Prostate gland (tissue), 2 donors: ENCODE results near the gene CDT1. TPM values are rescaled to one million over a fixed set of nuclear protein-coding genes. Genes with fewer than 3 reads are reported as not detected.

ENCODE experiments used
- DNase-seq: peaks from one replicate; pipeline ENCODE4 v3.0.0-alpha.2; 2019; ENCODE audit warnings: low spot score
- H3K27ac ChIP-seq, 2 donors: fragments of 200-600 bp; sonication (generic); 2 replicates each; pipeline ENCODE4 v1.5.1; 2017 to 2019
- H3K27me3 ChIP-seq: fragments of 200-600 bp; sonication (generic); replicated peaks from 2 replicates; pipeline ENCODE4 v1.5.1; 2019; ENCODE audit not compliant: insufficient read depth
- H3K36me3 ChIP-seq, 2 donors: fragments of 200-600 bp; sonication (generic); 1 replicate in 1 of 2; 2 replicates in 1 of 2; pipeline versions ENCODE4 v1.5.1 to v1.8.1; 2017 to 2019
- H3K4me1 ChIP-seq: fragments of 200-600 bp; sonication (generic); replicated peaks from 2 replicates; pipeline ENCODE4 v1.5.1; 2019
- H3K4me3 ChIP-seq, 2 donors: fragments of 200-600 bp; sonication (generic); 2 replicates each; pipeline ENCODE4 v1.5.1; 2017 to 2019
- H3K9me3 ChIP-seq: fragments of 200-600 bp; sonication (generic); 2 replicates; pipeline ENCODE4 v1.5.1; 2017
- POLR2A ChIP-seq: fragments of 450-650 bp; IDR thresholded peaks from one replicate; pipeline ENCODE4 v1.6.1; 2016; ENCODE audit warnings: antibody characterized with exemption, mild to moderate bottlenecking
- POLR2AphosphoS5 ChIP-seq: sonication (generic); formaldehyde crosslinking; IDR thresholded peaks from one replicate; pipeline ENCODE4 v1.6.1; 2017; ENCODE audit warnings: antibody characterized with exemption
- WGBS: methylation state at CpG from one replicate; pipeline ENCODE4 v1.1.5; 2018; 5-methylcytosine and 5-hydroxymethylcytosine counted together
- intact Hi-C: fragments of 100-400 bp; cut with DNase I; formaldehyde crosslinking; loops from one replicate; pipeline ENCODE4 v1.14.2; 2022
- total RNA-seq, 2 donors: library from RNA; depleted of rRNA; stranded (reverse); fragments of >200 nt; gene quantifications; one replicate each; pipeline ENCODE4 v1.1.0, GENCODE V29; 2016
- TF ChIP-seq, protein P1 (sequence below), 4 experiments: fragments of 200-600 bp in 2 of 4; fragments of 450-650 bp in 2 of 4; sonication (generic) in 2 of 4; IDR thresholded peaks; 1 replicate in 3 of 4; 2 replicates in 1 of 4; pipeline ENCODE4 v1.5.1; 2016 to 2019; ENCODE audit warnings: antibody characterized with exemption in 4 of 4, mild to moderate bottlenecking in 2 of 4, moderate library complexity in 2 of 4

Gene CDT1
- total RNA-seq, 2 donors from 2014 or later = 4.3 to 7.6 TPM

DNA sequence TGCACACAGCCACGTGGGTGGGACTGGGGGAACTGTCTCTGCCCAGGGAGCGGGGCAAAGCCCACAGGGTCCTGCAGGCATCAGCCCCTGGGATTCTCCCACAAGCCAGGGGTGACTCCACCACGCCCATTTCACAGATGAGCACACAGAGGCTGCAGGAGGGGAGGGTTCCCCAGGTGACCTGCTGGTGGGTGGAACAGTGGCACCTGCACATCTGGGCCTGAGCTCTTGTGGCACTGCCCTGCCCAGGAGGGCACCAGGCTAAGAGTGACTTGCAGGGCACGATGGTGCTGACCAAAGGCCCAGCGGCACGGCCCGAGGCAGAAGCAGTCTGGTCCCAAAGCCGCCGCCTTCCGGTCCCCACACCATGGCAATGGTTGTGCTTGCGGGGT is 42.5 kb upstream of the CDT1 start:
- Histone ChIP-seq H3K27me3 (no peaks in the 10 kb centered on the region), H3K4me3 (no peak overlapping the region), H3K36me3 (no peaks in the 10 kb centered on the region), H3K27ac (peak overlapping the region; percentile 87 to 95), H3K4me1 (peaks cover 61% of the 10 kb centered on the region), H3K9me3 (no peaks in the 10 kb centered on the region)
- 82% methylated on average over 11 of the region's 11 CpGs for WGBS
- DNase-seq = no peak
- TF ChIP-seq, protein P1, sequence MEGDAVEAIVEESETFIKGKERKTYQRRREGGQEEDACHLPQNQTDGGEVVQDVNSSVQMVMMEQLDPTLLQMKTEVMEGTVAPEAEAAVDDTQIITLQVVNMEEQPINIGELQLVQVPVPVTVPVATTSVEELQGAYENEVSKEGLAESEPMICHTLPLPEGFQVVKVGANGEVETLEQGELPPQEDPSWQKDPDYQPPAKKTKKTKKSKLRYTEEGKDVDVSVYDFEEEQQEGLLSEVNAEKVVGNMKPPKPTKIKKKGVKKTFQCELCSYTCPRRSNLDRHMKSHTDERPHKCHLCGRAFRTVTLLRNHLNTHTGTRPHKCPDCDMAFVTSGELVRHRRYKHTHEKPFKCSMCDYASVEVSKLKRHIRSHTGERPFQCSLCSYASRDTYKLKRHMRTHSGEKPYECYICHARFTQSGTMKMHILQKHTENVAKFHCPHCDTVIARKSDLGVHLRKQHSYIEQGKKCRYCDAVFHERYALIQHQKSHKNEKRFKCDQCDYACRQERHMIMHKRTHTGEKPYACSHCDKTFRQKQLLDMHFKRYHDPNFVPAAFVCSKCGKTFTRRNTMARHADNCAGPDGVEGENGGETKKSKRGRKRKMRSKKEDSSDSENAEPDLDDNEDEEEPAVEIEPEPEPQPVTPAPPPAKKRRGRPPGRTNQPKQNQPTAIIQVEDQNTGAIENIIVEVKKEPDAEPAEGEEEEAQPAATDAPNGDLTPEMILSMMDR (IDR thresholded peaks at IDR 0.05) = no peak
- no peak for TF ChIP-seq POLR2AphosphoS5
- TF ChIP-seq POLR2A = no peak
- intact Hi-C loops = no loop called here

DNA sequence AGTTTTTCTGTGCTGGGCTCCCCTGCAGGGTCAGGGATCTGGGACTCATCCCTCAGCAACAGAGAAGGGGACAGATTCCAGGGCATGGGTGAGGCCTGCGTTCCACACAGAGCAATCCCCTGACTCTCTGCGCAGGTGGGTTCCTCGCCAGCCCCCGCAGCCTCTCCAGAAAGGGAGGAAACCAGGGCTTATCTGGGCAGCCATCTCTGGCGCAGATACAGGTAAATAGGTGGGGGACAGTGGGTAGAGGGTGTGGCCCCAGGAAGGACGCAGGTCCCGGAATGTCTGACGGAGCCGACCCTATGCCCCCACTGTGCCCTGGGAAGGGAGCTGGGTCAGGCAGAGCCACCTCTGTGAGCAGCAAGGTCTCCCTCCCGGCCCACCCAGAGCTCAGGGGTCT is 41.8 kb upstream of the CDT1 start:
- Histone ChIP-seq H3K9me3 (no peaks in the 10 kb centered on the region), H3K4me1 (peaks cover 61% of the 10 kb centered on the region), H3K27me3 (no peaks in the 10 kb centered on the region), H3K27ac (peak overlapping the region; percentile 87 to 95), H3K36me3 (no peaks in the 10 kb centered on the region), H3K4me3 (no peak overlapping the region)
- DNase-seq = peak; percentile 43
- TF ChIP-seq POLR2A = no peak
- TF ChIP-seq POLR2AphosphoS5 = peak; percentile 27
- TF ChIP-seq, protein P1 (IDR thresholded peaks at IDR 0.05) = no peak
- 34% methylated on average over 8 of the region's 10 CpGs for WGBS
- intact Hi-C loops = no loop called here

- Histone ChIP-seq H3K27me3 (no peaks in the 10 kb centered on the region), H3K36me3 (no peaks in the 10 kb centered on the region), H3K4me1 (peaks cover 61% of the 10 kb centered on the region), H3K4me3 (no peak overlapping the region), H3K9me3 (no peaks in the 10 kb centered on the region), H3K27ac (peak overlapping the region; percentile 87 to 95)
- no peak for DNase-seq
- TF ChIP-seq, protein P1 (IDR thresholded peaks at IDR 0.05) = no peak
- TF ChIP-seq POLR2AphosphoS5 (no peak), POLR2A (no peak)
- intact Hi-C loops = no loop called here
- 71% methylated on average over 9 of the region's 16 CpGs for WGBS
These were observed 41.2 kb upstream of the CDT1 start for GRCh38 chr16:88762258-88762870.

DNA sequence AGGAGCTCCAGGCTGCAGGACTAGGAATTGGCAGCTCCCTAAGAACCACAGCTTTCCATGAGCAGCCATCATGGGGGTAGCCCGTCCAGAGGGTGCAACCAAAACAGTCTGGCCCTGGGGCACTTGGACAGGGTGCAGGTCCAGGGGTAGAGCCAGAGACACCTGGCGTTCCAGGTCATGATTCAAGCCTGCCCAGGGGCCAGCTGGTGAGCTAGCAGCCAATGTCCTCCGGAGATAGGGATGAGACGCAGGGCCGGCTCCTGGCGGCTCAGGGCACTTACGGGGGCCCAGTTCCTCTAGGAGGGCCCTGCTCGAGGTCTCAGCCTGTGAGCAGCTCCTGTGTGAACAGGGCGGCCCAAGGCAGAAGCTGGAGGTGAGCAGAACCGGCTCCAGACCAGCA is 40.6 kb upstream of the CDT1 start:
- H3K27ac ChIP-seq = peak overlapping the region; percentile 87 to 95
- no peaks in the 10 kb centered on the region for H3K27me3 ChIP-seq
- no peak for DNase-seq
- WGBS = 82% methylated on average over 10 of the region's 10 CpGs
- no peaks in the 10 kb centered on the region for H3K36me3 ChIP-seq
- peaks cover 56% of the 10 kb centered on the region for H3K4me1 ChIP-seq
- H3K4me3 ChIP-seq = no peak overlapping the region
- TF ChIP-seq, protein P1 (IDR thresholded peaks at IDR 0.05) = no peak
- TF ChIP-seq POLR2A (no peak), POLR2AphosphoS5 (no peak)
- no peaks in the 10 kb centered on the region for H3K9me3 ChIP-seq
- intact Hi-C loops = no loop called here

- H3K27me3 ChIP-seq = no peaks in the 10 kb centered on the region
- intact Hi-C loops = no loop called here
- WGBS = 63% methylated on average over 14 of the region's 14 CpGs
- TF ChIP-seq, protein P1 (IDR thresholded peaks at IDR 0.05) = no peak
- TF ChIP-seq POLR2AphosphoS5 (no peak), POLR2A (no peak)
- no peak for DNase-seq
- H3K4me1 ChIP-seq = peaks cover 57% of the 10 kb centered on the region
- H3K9me3 ChIP-seq = no peaks in the 10 kb centered on the region
- H3K36me3 ChIP-seq = no peaks in the 10 kb centered on the region
- H3K27ac ChIP-seq = peak overlapping the region; percentile 87 to 95
- no peak overlapping the region for H3K4me3 ChIP-seq
These were observed 40.0 kb upstream of the CDT1 start for GRCh38 chr16:88763502-88764053.
